HG03139 (cell line): ENCODE data around the gene EFHC2.

Experiments used
- ATAC-seq: cut with Tn5 transposase; IDR thresholded peaks from one replicate; pipeline ENCODE4 v1.9.1; 2021; ENCODE audit not compliant: unreplicated experiment

EFHC2 gene

GRCh38 chrX:44155126-44155525 lies 188.3 kb downstream of the EFHC2 start:
- no peak for ATAC-seq

GRCh38 chrX:44152852-44153251 lies 190.6 kb downstream of the EFHC2 start:
- no peak for ATAC-seq

DNA sequence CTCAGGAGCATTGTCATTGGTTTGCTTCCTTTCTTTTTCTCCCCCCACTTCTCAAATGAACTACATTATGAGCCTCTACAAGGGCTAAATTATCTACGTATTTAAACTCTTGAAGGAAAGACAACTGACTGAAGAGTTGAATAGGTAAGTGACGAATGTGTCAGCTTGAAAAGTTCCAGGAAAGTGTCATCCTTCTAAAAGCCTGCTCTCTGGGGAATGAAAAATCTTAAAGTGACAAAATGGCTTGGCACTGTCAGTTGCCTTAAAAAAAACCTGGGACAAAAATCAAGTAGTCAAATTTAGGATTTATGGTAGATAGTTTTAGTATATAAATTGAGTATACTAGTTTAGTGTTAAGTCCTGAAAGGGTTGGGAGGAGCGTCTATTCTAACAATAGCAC lies 196.3 kb downstream of the EFHC2 start:
- no peak for ATAC-seq

DNA sequence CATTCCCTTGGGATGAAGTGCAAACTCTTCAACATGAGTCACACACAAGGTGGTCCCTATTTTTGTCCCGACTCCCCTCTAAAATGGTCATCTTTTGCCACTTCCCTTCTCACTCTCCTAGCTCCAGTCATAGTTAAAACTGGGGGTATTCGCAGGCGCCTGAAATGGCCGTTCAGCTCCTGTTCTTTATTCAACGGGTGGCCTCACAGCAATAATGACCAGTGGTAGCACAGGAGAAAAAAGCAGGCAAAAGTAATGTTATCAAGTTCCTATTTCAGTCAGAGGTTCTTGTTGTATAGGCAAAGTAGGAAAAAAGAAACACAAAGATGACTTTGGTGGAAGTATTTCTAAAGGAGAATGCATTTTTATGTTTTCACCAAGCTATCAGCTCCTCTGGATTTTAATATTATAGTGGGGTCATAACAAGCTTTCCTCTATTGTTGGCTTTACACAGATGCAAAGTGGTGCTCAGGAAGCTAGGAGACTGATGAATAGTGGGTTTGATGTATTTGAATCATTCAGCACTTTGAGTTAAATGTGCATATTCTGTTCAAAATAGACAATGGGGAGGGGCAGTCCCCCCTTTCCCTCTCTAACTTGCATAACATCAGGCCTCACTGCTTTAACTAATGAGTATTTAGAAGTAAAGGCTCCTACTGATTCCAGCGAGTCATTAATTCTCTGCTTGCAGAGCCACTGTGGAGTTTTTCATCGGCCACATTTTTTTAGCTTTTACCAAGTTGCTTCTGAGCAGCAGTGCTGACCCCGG lies 199.1 kb downstream of the EFHC2 start:
- ATAC-seq: no peak

DNA sequence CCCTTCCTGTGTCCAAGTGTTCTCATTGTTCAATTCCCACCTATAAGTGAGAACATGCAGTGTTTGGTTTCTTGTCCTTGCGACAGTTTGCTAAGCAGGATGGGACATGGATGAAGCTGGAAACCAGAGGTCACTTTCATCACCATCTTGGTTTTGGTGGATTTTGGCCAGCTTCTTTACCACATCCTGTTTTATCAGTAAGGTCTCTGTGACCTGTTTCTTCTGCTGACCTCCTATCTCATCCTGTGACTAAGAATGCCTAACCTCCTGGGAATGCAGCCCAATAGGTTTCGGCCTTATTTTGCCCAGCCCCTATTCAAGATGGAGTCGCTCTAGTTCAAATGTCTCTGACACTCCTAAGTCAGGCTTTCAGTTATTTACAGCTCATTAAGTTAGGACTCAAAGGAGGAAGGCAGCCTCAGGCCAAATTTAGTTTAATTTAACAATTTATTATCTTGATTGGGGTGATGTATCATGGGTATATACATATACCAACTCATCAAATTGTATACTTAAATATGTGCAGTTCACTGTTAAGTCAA lies 200.3 kb downstream of the EFHC2 start:
- no peak for ATAC-seq

DNA sequence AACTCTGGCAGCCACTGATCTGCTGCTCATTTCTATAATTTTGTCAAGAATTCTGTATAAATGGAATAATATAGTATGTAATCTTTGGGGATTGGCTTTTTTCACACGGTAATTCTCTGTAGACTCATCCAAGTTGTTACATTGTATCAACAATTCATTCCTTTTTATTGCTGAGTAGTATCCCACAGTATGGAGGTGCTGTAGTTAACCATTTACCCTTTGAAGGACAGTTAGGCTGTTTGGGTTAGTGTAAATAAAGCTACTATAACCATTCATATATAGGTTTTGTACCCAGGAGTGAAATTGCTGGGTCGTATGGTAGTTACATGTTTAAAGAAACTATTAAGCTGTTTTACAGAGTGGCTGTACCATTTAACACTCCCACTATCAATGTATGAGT lies 213.3 kb downstream of the EFHC2 start:
- no peak for ATAC-seq

GRCh38 chrX:44113337-44113736 lies 230.1 kb downstream of the EFHC2 start:
- ATAC-seq: no peak

DNA sequence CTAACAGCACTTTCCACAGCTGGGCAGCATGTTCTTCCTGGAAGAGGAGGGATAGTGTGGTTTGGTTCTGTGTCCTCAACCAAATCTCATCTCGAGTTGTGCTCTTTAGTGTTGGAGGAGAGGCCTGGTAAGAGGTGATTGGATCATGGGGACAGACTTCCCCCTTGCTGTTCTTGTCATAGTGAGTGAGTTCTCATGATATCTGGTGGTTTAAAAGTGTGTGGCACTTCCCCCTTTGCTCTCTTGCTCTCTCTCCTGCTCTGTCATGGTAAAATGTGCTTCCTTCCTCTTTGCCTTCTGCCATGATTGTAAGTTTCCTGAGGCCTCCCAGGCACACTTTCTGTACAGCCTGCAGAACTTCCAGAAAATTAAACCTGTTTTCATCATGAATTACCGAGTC lies 236.6 kb downstream of the EFHC2 start:
- no peak for ATAC-seq

- no peak for ATAC-seq
These were observed 238.1 kb downstream of the EFHC2 start for GRCh38 chrX:44105228-44105913.

DNA sequence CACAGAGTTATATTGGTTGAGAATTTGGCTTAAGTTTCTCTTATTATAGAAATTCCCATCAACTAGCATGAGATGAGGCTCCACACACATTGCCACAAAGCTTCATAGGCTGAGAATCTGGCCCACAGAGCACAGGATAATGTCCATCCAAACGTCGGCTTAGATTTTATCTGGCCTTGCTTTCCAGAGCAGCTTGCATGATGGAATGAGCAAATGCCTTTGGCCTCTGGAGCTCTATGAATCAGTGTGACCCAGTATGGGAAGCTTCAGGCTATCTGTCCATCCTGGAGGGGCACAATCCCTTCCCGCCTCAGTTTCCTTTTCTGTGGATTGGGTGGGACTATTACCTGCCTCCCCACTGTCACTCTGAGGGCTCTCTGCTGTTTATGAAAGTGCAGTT lies 238.8 kb downstream of the EFHC2 start:
- no peak for ATAC-seq

DNA sequence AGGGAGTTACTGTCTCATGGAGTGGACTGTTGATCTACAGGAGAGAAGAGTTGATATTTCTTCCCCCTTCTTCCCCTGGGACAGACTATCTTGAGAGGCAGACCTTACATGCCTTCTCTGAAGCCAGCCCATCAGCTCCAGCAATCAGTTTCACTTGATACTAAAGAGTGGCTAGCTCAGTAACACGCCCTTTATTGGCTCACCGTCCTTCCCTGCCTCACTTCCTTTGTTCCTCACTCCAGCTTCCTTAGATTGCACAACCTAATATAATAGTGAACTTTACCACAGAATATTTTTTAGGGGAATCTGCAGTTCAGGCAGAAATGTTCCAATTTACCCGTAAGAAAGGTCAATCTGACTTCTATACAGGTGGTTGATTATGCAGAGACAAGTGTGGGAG lies 242.2 kb downstream of the EFHC2 start:
- no peak for ATAC-seq

DNA sequence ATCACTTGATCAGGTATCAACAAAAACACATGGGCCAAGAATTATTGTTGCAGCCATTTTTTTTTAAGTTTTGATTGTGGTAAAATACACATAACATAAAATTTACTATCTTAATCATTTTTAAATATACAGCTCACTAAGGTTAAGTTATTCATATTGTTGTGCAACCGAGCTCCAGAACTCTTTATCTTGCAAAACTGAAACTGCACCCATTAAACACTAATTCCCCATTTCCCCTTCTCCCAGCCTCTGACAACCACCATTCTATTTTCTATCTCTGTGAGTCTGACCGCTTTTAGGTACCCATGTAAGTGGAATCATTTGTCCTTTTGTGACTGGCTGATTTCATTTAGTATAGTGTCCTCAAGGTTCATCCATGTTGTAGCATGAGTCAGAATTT lies 244.1 kb downstream of the EFHC2 start:
- ATAC-seq: no peak
